ENCODE results near the gene LRRC8E. TPM values are rescaled to one million over a fixed set of nuclear protein-coding genes. Genes with fewer than 3 reads are reported as not detected.

The LRRC8E gene
- total and polyA plus RNA-seq, 2 of the 8 experiments (the other 6 are each of a cell fraction or from before 2014, with no cell fraction given): 2.7 to 2.9 TPM

DNA sequence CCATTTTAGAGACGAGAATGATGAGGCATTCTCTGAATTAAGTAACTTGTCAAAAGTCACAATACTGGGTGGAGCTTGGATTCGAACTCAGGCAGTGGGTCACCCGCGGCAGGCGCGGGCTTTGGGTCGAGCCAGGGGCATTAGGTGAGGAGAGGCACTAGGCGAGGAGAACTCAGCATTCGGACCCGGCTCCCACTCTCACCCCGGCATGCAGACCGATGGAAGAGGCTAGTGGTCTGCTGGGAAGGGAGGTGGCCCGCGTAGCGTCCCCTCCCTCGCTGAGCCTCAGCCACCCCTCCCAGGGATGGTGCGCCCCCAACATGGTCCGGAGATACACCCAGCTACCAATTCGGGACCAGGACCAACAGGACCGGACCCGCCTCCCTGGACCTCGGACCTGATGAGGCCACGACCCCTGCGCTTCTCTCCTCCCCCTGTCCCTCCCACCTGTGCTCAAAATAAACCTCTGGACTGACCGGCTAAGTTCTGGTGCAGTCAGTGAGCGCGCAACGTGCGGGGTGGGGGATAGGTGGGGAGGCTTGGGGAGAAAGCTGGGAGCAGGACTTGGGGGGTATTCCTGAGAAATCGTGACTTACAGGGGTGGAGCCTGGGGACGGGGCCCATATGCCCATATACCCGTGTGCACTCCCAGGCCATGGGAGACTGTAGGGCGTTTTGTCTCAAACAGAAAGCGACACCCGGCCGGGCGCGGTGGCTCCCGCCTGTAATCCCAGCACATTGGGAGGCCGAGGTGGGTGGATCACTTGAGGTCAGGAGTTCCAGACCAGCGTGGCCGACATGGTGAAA, 30.5 kb downstream of the LRRC8E start:
- no peak overlapping the region for H3K14ac ChIP-seq (ENCODE audit: insufficient read length)
- peaks cover 0 to 20% (median 12%) of the 10 kb centered on the region in 4 experiments; a peak in 5 of 7 replicates for H3K4me1 ChIP-seq (replicated peaks in 1 of 4; ENCODE audit: control insufficient read depth in 3 of 4, insufficient read depth in 4 of 4, low read length in 3 of 4)
- DNase-seq (ENCODE audit: low read depth in 1 of 2, low spot score in 2 of 2): no peak
- H3K27me3 ChIP-seq (replicated peaks in 1 of 4; ENCODE audit: control insufficient read depth in 3 of 4, extremely low read depth in 1 of 4, insufficient read depth in 3 of 4, low read length in 3 of 4): peaks cover 17 to 44% (median 39%) of the 10 kb centered on the region in 4 experiments; a peak in 6 of 7 replicates
- H3K4ac ChIP-seq (replicated peaks; ENCODE audit: insufficient read length, low read depth, low read length): no peak overlapping the region
- no peak overlapping the region for H3K27ac ChIP-seq (ENCODE audit: low read depth, low read length)
- 0 out of 2 replicates have a peak overlapping the region, but pooled peaks have one; percentile 39 for H2AK5ac ChIP-seq (ENCODE audit: low read depth, low read length)
- CTCF ChIA-PET (ENCODE audit: partially characterized antibody): interaction anchor here (0.6 to 9.0 kb wide), 16 partner anchors 10 to 333 kb away, joined by 3 to 112 read pairs (median 6); partner anchors contain the start of genes MAP2K7, PRR36 and TIMM44
- WGBS, 2 experiments (ENCODE audit: extremely low coverage in 1 of 2, insufficient coverage in 1 of 2, insufficient read length in 1 of 2, insufficient replicate concordance in 2 of 2, low coverage in 1 of 2, low lambda C conversion rate in 2 of 2, missing lambda C conversion rate in 1 of 2): 91% methylated on average over 38 of the region's 42 CpGs; no CpG with 5 or more reads in 1 of the 2 experiments
- H3K79me2 ChIP-seq (ENCODE audit: control insufficient read depth in 1 of 2, insufficient read depth in 2 of 2, low read length in 2 of 2): no peaks in the 10 kb centered on the region
- H3K9me3 ChIP-seq (ENCODE audit: insufficient read depth in 2 of 2, low read depth in 1 of 2, low read length in 1 of 2): no peaks in the 10 kb centered on the region
- no peak overlapping the region for H3K18ac ChIP-seq (ENCODE audit: extremely low read depth, low read length)
- POLR2A ChIA-PET (ENCODE audit: partially characterized antibody): interaction anchor here (0.8 to 10.6 kb wide), 12 partner anchors 8 to 62 kb away, joined by 3 to 106 read pairs (median 9); partner anchors contain the start of genes MAP2K7, PRR36 and TIMM44
- H4K91ac ChIP-seq (replicated peaks; ENCODE audit: insufficient read length, low read length): no peak overlapping the region
- H2AFZ ChIP-seq (ENCODE audit: low read length): no peak overlapping the region
- H2BK12ac ChIP-seq (ENCODE audit: low read depth, low read length): 0 out of 2 replicates have a peak overlapping the region, but pooled peaks have one; percentile 60
- H4K20me1 ChIP-seq (replicated peaks in 1 of 2; ENCODE audit: control insufficient read depth in 1 of 2, insufficient read depth in 2 of 2, low read length in 2 of 2): peaks cover 5 to 10% of the 10 kb centered on the region in 2 experiments
- H2BK20ac ChIP-seq (ENCODE audit: low read length): no peak overlapping the region
- FAIRE-seq: no peak
- H3K79me1 ChIP-seq (ENCODE audit: low read depth, low read length): no peaks in the 10 kb centered on the region
- no peak overlapping the region for H2BK5ac ChIP-seq (ENCODE audit: low read depth, low read length)
- no peak overlapping the region for H2BK15ac ChIP-seq (ENCODE audit: low read length)
- H4K8ac ChIP-seq (ENCODE audit: extremely low read depth, insufficient read depth, low read length): no peak overlapping the region
- H3K9ac ChIP-seq (replicated peaks in 1 of 4; ENCODE audit: extremely low read depth in 1 of 4, low read depth in 3 of 4, low read length in 3 of 4): no peak overlapping the region
- peak overlapping the region in 1 of 2 experiments; percentile 94; a peak in 1 of 4 replicates for H3K4me2 ChIP-seq (ENCODE audit: insufficient read depth in 1 of 2, low read depth in 2 of 2, low read length in 2 of 2)
- peak overlapping the region in 1 of 4 experiments; percentile 64; a peak in 1 of 8 replicates for H3K4me3 ChIP-seq (ENCODE audit: extremely low read depth in 1 of 4, insufficient read depth in 2 of 4, low read depth in 3 of 4, low read length in 4 of 4)
- H3K23ac ChIP-seq (ENCODE audit: insufficient read length): no peak overlapping the region
- H3K56ac ChIP-seq (replicated peaks; ENCODE audit: insufficient read length, low read depth, low read length): no peak overlapping the region
- H4K5ac ChIP-seq (ENCODE audit: insufficient read length, low read depth, low read length): no peak overlapping the region
- peaks cover 21% of the 10 kb centered on the region for H3K23me2 ChIP-seq (ENCODE audit: low read depth, low read length)
- no peaks in the 10 kb centered on the region for H3K36me3 ChIP-seq (ENCODE audit: control insufficient read depth in 2 of 4, insufficient read depth in 4 of 4, low read length in 3 of 4)
- H2BK120ac ChIP-seq (replicated peaks; ENCODE audit: low read depth, low read length): no peak overlapping the region
- TF ChIP-seq TEAD4 (IDR thresholded peaks at IDR 0.05; ENCODE audit: low read depth, low read length) (no peak), POLR2AphosphoS5 (IDR thresholded peaks at IDR 0.05; ENCODE audit: low read depth, low read length) (no peak), CHD2 (IDR thresholded peaks at IDR 0.05; ENCODE audit: low read length) (no peak), CBX5 (IDR thresholded peaks at IDR 0.05; ENCODE audit: low read depth, low read length) (no peak), KDM5A (IDR thresholded peaks at IDR 0.05; ENCODE audit: low read length) (no peak), HDAC2 (IDR thresholded peaks at IDR 0.05; ENCODE audit: borderline replicate concordance in 1 of 2, low read depth in 2 of 2, low read length in 2 of 2) (no peak), HDAC6 (IDR thresholded peaks at IDR 0.05; ENCODE audit: low read depth, low read length) (no peak), FOSL1 (IDR thresholded peaks at IDR 0.05; ENCODE audit: insufficient read depth, low read depth, low read length) (no peak), MAX (IDR thresholded peaks at IDR 0.05) (no peak), CBX8 (IDR thresholded peaks at IDR 0.05; ENCODE audit: borderline replicate concordance, low read depth, low read length) (no peak), RXRA (IDR thresholded peaks at IDR 0.05; ENCODE audit: insufficient read depth, low read depth, low read length) (no peak)

All from H1 (cell line).